Measurements from ENCODE around the gene SPIRE1. TPM values are rescaled to one million over a fixed set of nuclear protein-coding genes. Genes with fewer than 3 reads are reported as not detected.
"Not testable (repeated sequence)": the region's sequence is repeated elsewhere in the genome, so short reads cannot be mapped to it uniquely, and the experiment has no call there.

The SPIRE1 gene
- total RNA-seq, 2 donors from 2014 or later: 7.8 to 12.0 TPM

GRCh38 chr18:12577848-12578247 lies 80.1 kb downstream of the SPIRE1 start:
- Mint-ChIP-seq H3K4me1 (ENCODE audit: low read depth in 2 of 2) (no peaks in the 10 kb centered on the region), H3K9me3 (no peaks in the 10 kb centered on the region), H3K4me3 (no peak overlapping the region), H3K27me3 (peaks cover 4 to 10% of the 10 kb centered on the region in 2 donors), H3K27ac (no peak overlapping the region), H3K36me3 (no peaks in the 10 kb centered on the region)
- no peak for DNase-seq (ENCODE audit: low spot score)
- no peak for ATAC-seq

- H3K27ac Mint-ChIP-seq: no peak overlapping the region
- peaks cover 8 to 16% of the 10 kb centered on the region in 2 donors for H3K27me3 Mint-ChIP-seq
- H3K9me3 Mint-ChIP-seq: no peaks in the 10 kb centered on the region
These were observed 83.3 kb downstream of the SPIRE1 start for GRCh38 chr18:12574494-12575185.

GRCh38 chr18:12571630-12572029 lies 86.3 kb downstream of the SPIRE1 start:
- no peak for ATAC-seq
- no peaks in the 10 kb centered on the region for H3K36me3 Mint-ChIP-seq
- no peak overlapping the region for H3K4me3 Mint-ChIP-seq
- H3K4me1 Mint-ChIP-seq (ENCODE audit: low read depth in 2 of 2): no peaks in the 10 kb centered on the region
- H3K9me3 Mint-ChIP-seq: no peaks in the 10 kb centered on the region
- peaks cover 10 to 23% of the 10 kb centered on the region in 2 donors for H3K27me3 Mint-ChIP-seq
- no peak for DNase-seq (ENCODE audit: low spot score)
- no peak overlapping the region for H3K27ac Mint-ChIP-seq

More at GRCh38 chr18:12574494-12575185, 83.3 kb downstream of the SPIRE1 start:
- Mint-ChIP-seq H3K4me1 (ENCODE audit: low read depth in 2 of 2) (no peaks in the 10 kb centered on the region), H3K4me3 (no peak overlapping the region), H3K36me3 (no peaks in the 10 kb centered on the region)
- DNase-seq (ENCODE audit: low spot score) (no peak), ATAC-seq (no peak)

- no peak overlapping the region for H3K4me3 Mint-ChIP-seq
- no peaks in the 10 kb centered on the region for H3K4me1 Mint-ChIP-seq (ENCODE audit: low read depth in 2 of 2)
- no peaks in the 10 kb centered on the region for H3K9me3 Mint-ChIP-seq
- ATAC-seq (no peak), DNase-seq (ENCODE audit: low spot score) (no peak)
- H3K27ac Mint-ChIP-seq: no peak overlapping the region
- H3K27me3 Mint-ChIP-seq: peaks cover 10 to 24% of the 10 kb centered on the region in 2 donors
- no peaks in the 10 kb centered on the region for H3K36me3 Mint-ChIP-seq
These were observed 88.1 kb downstream of the SPIRE1 start for GRCh38 chr18:12569791-12570190.

GRCh38 chr18:12567849-12568248 lies 90.1 kb downstream of the SPIRE1 start:
- H3K4me1 Mint-ChIP-seq (ENCODE audit: low read depth in 2 of 2): no peaks in the 10 kb centered on the region
- no peak overlapping the region for H3K27ac Mint-ChIP-seq
- no peak for ATAC-seq

GRCh38 chr18:12564861-12565260 lies 93.0 kb downstream of the SPIRE1 start:
- Mint-ChIP-seq H3K4me1 (ENCODE audit: low read depth in 2 of 2) (no peaks in the 10 kb centered on the region), H3K4me3 (no peak overlapping the region), H3K9me3 (no peaks in the 10 kb centered on the region), H3K27ac (no peak overlapping the region), H3K27me3 (peaks cover 10 to 22% of the 10 kb centered on the region in 2 donors), H3K36me3 (peaks cover 4% of the 10 kb centered on the region)
- ATAC-seq: no peak
- DNase-seq (ENCODE audit: low spot score): no peak

More at GRCh38 chr18:12567849-12568248, 90.1 kb downstream of the SPIRE1 start:
- no peak for DNase-seq (ENCODE audit: low spot score)
- H3K36me3 Mint-ChIP-seq: peaks cover 4% of the 10 kb centered on the region
- no peak overlapping the region for H3K4me3 Mint-ChIP-seq
- H3K27me3 Mint-ChIP-seq: peaks cover 14 to 27% of the 10 kb centered on the region in 2 donors
- H3K9me3 Mint-ChIP-seq: no peaks in the 10 kb centered on the region

- Mint-ChIP-seq H3K4me3 (no peak overlapping the region), H3K36me3 (peaks cover 4% of the 10 kb centered on the region), H3K4me1 (ENCODE audit: low read depth in 2 of 2) (no peaks in the 10 kb centered on the region), H3K27ac (no peak overlapping the region), H3K27me3 (peaks cover 10 to 21% of the 10 kb centered on the region in 2 donors), H3K9me3 (no peaks in the 10 kb centered on the region)
- ATAC-seq (no peak), DNase-seq (ENCODE audit: low spot score) (no peak)
These were observed 93.5 kb downstream of the SPIRE1 start for GRCh38 chr18:12564378-12564777.

GRCh38 chr18:12560600-12560999 lies 97.3 kb downstream of the SPIRE1 start:
- H3K27ac Mint-ChIP-seq; DNase-seq (ENCODE audit: low spot score); H3K4me3 Mint-ChIP-seq; H3K36me3 Mint-ChIP-seq; H3K9me3 Mint-ChIP-seq; H3K4me1 Mint-ChIP-seq (ENCODE audit: low read depth in 2 of 2); ATAC-seq: not testable (repeated sequence)
- peaks cover 8 to 14% of the 10 kb centered on the region in 2 donors for H3K27me3 Mint-ChIP-seq

- Mint-ChIP-seq H3K4me1 (ENCODE audit: low read depth in 2 of 2) (peaks cover 8% of the 10 kb centered on the region in 2 donors), H3K27me3 (peaks cover 4 to 6% of the 10 kb centered on the region in 2 donors), H3K4me3 (no peak overlapping the region), H3K27ac (no peak overlapping the region), H3K9me3 (peaks cover 14% of the 10 kb centered on the region), H3K36me3 (peaks cover 16% of the 10 kb centered on the region)
- ATAC-seq (no peak), DNase-seq (ENCODE audit: low spot score) (no peak)
These were observed 98.6 kb downstream of the SPIRE1 start for GRCh38 chr18:12559319-12559718.

GRCh38 chr18:12556946-12557806 lies 100.7 kb downstream of the SPIRE1 start:
- Mint-ChIP-seq H3K4me3 (no peak overlapping the region), H3K27ac (no peak overlapping the region), H3K36me3 (peaks cover 24% of the 10 kb centered on the region), H3K9me3 (peaks cover 15% of the 10 kb centered on the region), H3K27me3 (no peaks in the 10 kb centered on the region), H3K4me1 (ENCODE audit: low read depth in 2 of 2) (peaks cover 8 to 9% of the 10 kb centered on the region in 2 donors)
- ATAC-seq (no peak), DNase-seq (ENCODE audit: low spot score) (no peak)

- no peak for DNase-seq (ENCODE audit: low spot score)
- Mint-ChIP-seq H3K27me3 (peaks cover 0 to 7% of the 10 kb centered on the region in 2 donors), H3K4me1 (ENCODE audit: low read depth in 2 of 2) (peaks cover 8 to 9% of the 10 kb centered on the region in 2 donors), H3K36me3 (peaks cover 24% of the 10 kb centered on the region), H3K9me3 (peaks cover 15% of the 10 kb centered on the region), H3K4me3 (no peak overlapping the region), H3K27ac (no peak overlapping the region)
- ATAC-seq: no peak
These were observed 103.0 kb downstream of the SPIRE1 start for GRCh38 chr18:12554796-12555388.

- H3K36me3 Mint-ChIP-seq: peaks cover 24% of the 10 kb centered on the region
- H3K4me1 Mint-ChIP-seq (ENCODE audit: low read depth in 2 of 2): peaks cover 8 to 9% of the 10 kb centered on the region in 2 donors
These were observed 105.0 kb downstream of the SPIRE1 start for GRCh38 chr18:12552879-12553242.

GRCh38 chr18:12551943-12552878 lies 105.7 kb downstream of the SPIRE1 start:
- H3K4me1 Mint-ChIP-seq (ENCODE audit: low read depth in 2 of 2): not testable (repeated sequence)
- peaks cover 24% of the 10 kb centered on the region for H3K36me3 Mint-ChIP-seq

More at GRCh38 chr18:12552879-12553242, 105.0 kb downstream of the SPIRE1 start:
- no peak for DNase-seq (ENCODE audit: low spot score)
- Mint-ChIP-seq H3K9me3 (peaks cover 15% of the 10 kb centered on the region), H3K27ac (no peak overlapping the region), H3K27me3 (peaks cover 0 to 7% of the 10 kb centered on the region in 2 donors), H3K4me3 (no peak overlapping the region)
- no peak for ATAC-seq

More at GRCh38 chr18:12551943-12552878, 105.7 kb downstream of the SPIRE1 start:
- not testable (repeated sequence) for DNase-seq (ENCODE audit: low spot score); H3K27me3 Mint-ChIP-seq; H3K4me3 Mint-ChIP-seq; ATAC-seq; H3K27ac Mint-ChIP-seq
- peaks cover 15% of the 10 kb centered on the region for H3K9me3 Mint-ChIP-seq

Data from natural killer cell treated with Interleukin-12 subunit alpha and Interleukin-12 subunit beta and Interleukin-15 and Interleukin-18, amount 100 ng/mL, for 72 hours (primary cell).